HEK293 (cell line): ENCODE measurements around the gene LIMCH1.
A peak's percentile ranks its signal among the peaks of the same experiment; 100 is the strongest.

Experiments
- CTCF ChIA-PET: fragments of 350-600 bp; formaldehyde crosslinking; extraction: SDS; loops from one replicate; lab custom pipeline; 2021; ENCODE audit warnings: antibody characterized with exemption; lab: Yijun Ruan, JAX
- POLR2A ChIA-PET: fragments of 300-600 bp; formaldehyde crosslinking; extraction: SDS; loops from one replicate; lab custom pipeline; 2020; ENCODE audit warnings: antibody characterized with exemption, inconsistent platforms; lab: Yijun Ruan, JAX
- H3K27ac ChIP-seq: fragments of 200-500 bp; sonication (Bioruptor generic); 2 replicates; pipeline ENCODE4 v1.5.1; 2014; ENCODE audit warnings: low read depth, low read length, control low read depth, inconsistent platforms; ENCODE audit errors: extremely low read depth
- H3K36me3 ChIP-seq, 2 experiments: fragments of 200-500 bp in 1 of 2; sonication (Bioruptor generic) in 1 of 2; 1 replicate in 1 of 2; 2 replicates in 1 of 2; pipeline ENCODE4 v1.5.1; 2014 to 2017; ENCODE audit warnings: inconsistent platforms in 2 of 2, low read length in 2 of 2; ENCODE audit not compliant: control insufficient read depth in 2 of 2, insufficient read depth in 1 of 2
- H3K4me1 ChIP-seq: fragments of 200-500 bp; sonication (Bioruptor generic); 2 replicates; pipeline ENCODE4 v1.5.1; 2014; ENCODE audit warnings: mild to moderate bottlenecking, low read length, inconsistent platforms; ENCODE audit not compliant: control insufficient read depth, insufficient read depth
- H3K4me3 ChIP-seq: 2 replicates; pipeline ENCODE4 v1.5.1; 2011; ENCODE audit warnings: low read depth, mild to moderate bottlenecking, control low read depth, low read length, moderate library complexity
- H3K9me3 ChIP-seq: fragments of 200-500 bp; sonication (Bioruptor generic); 2 replicates; pipeline ENCODE4 v1.5.1; 2014; ENCODE audit warnings: low read depth, low read length, inconsistent platforms; ENCODE audit not compliant: control insufficient read depth, insufficient read depth
- PRDM1 ChIP-seq: fragments of 450-650 bp; formaldehyde crosslinking; IDR thresholded peaks from 2 replicates; pipeline ENCODE4; 2016; ENCODE audit warnings: missing biosample characterization, missing genetic modification characterization
- RBAK ChIP-seq: fragments of 450-650 bp; formaldehyde crosslinking; IDR thresholded peaks from 2 replicates; pipeline ENCODE4 v1.5.1; 2016; ENCODE audit warnings: missing biosample characterization, missing genetic modification characterization
- SALL2 ChIP-seq: fragments of 450-650 bp; formaldehyde crosslinking; IDR thresholded peaks from 2 replicates; pipeline ENCODE4 v1.5.0; 2017; ENCODE audit warnings: missing biosample characterization, mild to moderate bottlenecking, missing genetic modification characterization, borderline replicate concordance
- SCRT2 ChIP-seq: fragments of 450-650 bp; formaldehyde crosslinking; IDR thresholded peaks from 2 replicates; pipeline ENCODE4 v1.5.1; 2016; ENCODE audit warnings: missing biosample characterization, missing genetic modification characterization
- SP3 ChIP-seq: fragments of 450-650 bp; formaldehyde crosslinking; IDR thresholded peaks from 2 replicates; pipeline ENCODE4 v1.5.1; 2016; ENCODE audit warnings: missing biosample characterization, missing genetic modification characterization
- TRIM28 ChIP-seq: IDR thresholded peaks from 2 replicates; pipeline ENCODE4 v1.6.1; 2011; ENCODE audit warnings: low read length, control low read depth, borderline replicate concordance
- ZBTB17 ChIP-seq: fragments of 450-650 bp; formaldehyde crosslinking; IDR thresholded peaks from 2 replicates; pipeline ENCODE4 v1.5.1; 2016; ENCODE audit warnings: missing biosample characterization, missing genetic modification characterization
- ZBTB8A ChIP-seq: fragments of 450-650 bp; formaldehyde crosslinking; IDR thresholded peaks from 2 replicates; pipeline ENCODE4 v1.5.1; 2016; ENCODE audit warnings: missing biosample characterization, missing genetic modification characterization
- ZFP3 ChIP-seq: fragments of 450-650 bp; formaldehyde crosslinking; IDR thresholded peaks from 2 replicates; pipeline ENCODE4 v1.5.1; 2016; ENCODE audit warnings: low read depth, missing biosample characterization, missing genetic modification characterization
- ZNF157 ChIP-seq: fragments of 450-650 bp; formaldehyde crosslinking; IDR thresholded peaks from 2 replicates; pipeline ENCODE4 v1.5.1; 2016; ENCODE audit warnings: missing biosample characterization, missing genetic modification characterization
- ZNF169 ChIP-seq: fragments of 450-650 bp; formaldehyde crosslinking; IDR thresholded peaks from 2 replicates; pipeline ENCODE4 v1.5.1; 2016; ENCODE audit warnings: missing biosample characterization, missing genetic modification characterization
- ZNF223 ChIP-seq: fragments of 450-650 bp; formaldehyde crosslinking; IDR thresholded peaks from 2 replicates; pipeline ENCODE4 v1.5.1; 2016; ENCODE audit warnings: missing biosample characterization, missing genetic modification characterization
- ZNF426 ChIP-seq: fragments of 450-650 bp; formaldehyde crosslinking; IDR thresholded peaks from 2 replicates; pipeline ENCODE4 v1.5.1; 2017; ENCODE audit warnings: missing biosample characterization, missing genetic modification characterization, mild to moderate bottlenecking, inconsistent platforms, moderate library complexity
- ZNF48 ChIP-seq: fragments of 450-650 bp; formaldehyde crosslinking; IDR thresholded peaks from 2 replicates; pipeline ENCODE4 v1.5.1; 2016; ENCODE audit warnings: missing biosample characterization, missing genetic modification characterization
- ZNF529 ChIP-seq: fragments of 450-650 bp; formaldehyde crosslinking; IDR thresholded peaks from 2 replicates; pipeline ENCODE4 v1.5.1; 2017; ENCODE audit warnings: missing genetic modification characterization, missing biosample characterization; ENCODE audit not compliant: insufficient replicate concordance
- ZNF530 ChIP-seq: fragments of 450-650 bp; formaldehyde crosslinking; IDR thresholded peaks from 2 replicates; pipeline ENCODE4 v1.5.1; 2016; ENCODE audit warnings: low read depth, missing biosample characterization, missing genetic modification characterization
- ZNF664 ChIP-seq: fragments of 450-650 bp; formaldehyde crosslinking; IDR thresholded peaks from 2 replicates; pipeline ENCODE4 v1.5.1; 2016; ENCODE audit warnings: missing biosample characterization, missing genetic modification characterization
- ZNF777 ChIP-seq: fragments of 450-650 bp; formaldehyde crosslinking; IDR thresholded peaks from 2 replicates; pipeline ENCODE4 v1.5.1; 2017; ENCODE audit warnings: missing biosample characterization, missing genetic modification characterization, borderline replicate concordance
- ZNF785 ChIP-seq: fragments of 450-650 bp; formaldehyde crosslinking; IDR thresholded peaks from 2 replicates; pipeline ENCODE4 v1.5.1; 2016; ENCODE audit warnings: missing biosample characterization, missing genetic modification characterization
- TF ChIP-seq, protein P1 (sequence below): fragments of 450-650 bp; formaldehyde crosslinking; IDR thresholded peaks from 2 replicates; pipeline ENCODE4 v1.5.1; 2017; ENCODE audit warnings: missing biosample characterization, missing genetic modification characterization
- TF ChIP-seq, protein P2 (sequence below): fragments of 450-650 bp; formaldehyde crosslinking; conservative IDR thresholded peaks from 2 replicates; pipeline ENCODE4 v1.5.1; 2016; ENCODE audit warnings: low read depth, missing biosample characterization, missing genetic modification characterization
- TF ChIP-seq, protein P3 (sequence below): fragments of 450-650 bp; formaldehyde crosslinking; IDR thresholded peaks from 2 replicates; pipeline ENCODE4 v1.5.1; 2016; ENCODE audit warnings: missing biosample characterization, missing genetic modification characterization
- TF ChIP-seq, protein P4 (sequence below): fragments of 450-650 bp; formaldehyde crosslinking; IDR thresholded peaks from 2 replicates; pipeline ENCODE4 v1.5.1; 2016; ENCODE audit warnings: missing biosample characterization, missing genetic modification characterization
- TF ChIP-seq, protein P5 (sequence below): fragments of 450-650 bp; formaldehyde crosslinking; IDR thresholded peaks from 2 replicates; pipeline ENCODE4 v1.5.1; 2016; ENCODE audit warnings: missing biosample characterization, missing genetic modification characterization
- TF ChIP-seq, protein P6 (sequence below): fragments of 450-650 bp; formaldehyde crosslinking; IDR thresholded peaks from 2 replicates; pipeline ENCODE4 v1.5.1; 2016; ENCODE audit warnings: missing biosample characterization, missing genetic modification characterization

The LIMCH1 gene

DNA sequence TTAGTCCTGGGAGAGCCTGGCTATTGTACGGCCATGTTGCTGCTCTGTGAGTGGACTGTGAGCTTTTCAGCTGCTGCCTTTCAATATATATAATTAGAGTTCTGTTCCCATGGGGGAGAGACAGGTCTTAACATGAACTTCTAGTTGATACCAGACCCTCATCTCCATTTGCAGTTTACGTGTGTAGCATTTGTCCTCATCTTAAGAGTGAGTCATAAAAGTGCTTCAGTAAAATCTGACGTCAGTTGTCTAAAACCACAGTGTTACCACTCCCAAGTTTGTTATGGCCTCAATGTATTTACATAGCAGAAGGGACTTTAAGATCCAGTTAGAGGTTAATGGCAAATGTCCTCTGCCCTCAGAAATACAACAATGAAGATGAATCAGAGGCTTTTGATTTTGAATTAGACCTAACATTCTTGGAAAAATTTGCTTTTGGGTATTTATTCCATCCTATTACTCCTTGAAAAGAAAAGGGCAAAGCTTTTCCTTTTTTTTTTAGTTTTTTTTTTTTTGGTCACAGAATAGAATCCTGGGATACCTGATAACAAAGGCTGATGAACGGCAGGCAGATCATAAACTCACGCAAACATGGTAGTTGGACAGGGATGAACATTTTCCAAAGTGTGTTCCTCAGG is 172.0 kb downstream of the LIMCH1 start:
- no peak overlapping the region for H3K27ac ChIP-seq
- POLR2A ChIA-PET = no interaction called here
- TF ChIP-seq ZFP3 (tag by site-specific recombination) (no peak), ZNF530 (no peak), SCRT2 (no peak), RBAK (no peak), ZNF785 (tag by site-specific recombination) (no peak), ZNF48 (tag by site-specific recombination) (no peak), ZNF664 (tag by site-specific recombination) (0 out of 2 replicates have a peak, but pooled peaks have one; percentile 7), ZNF223 (tag by site-specific recombination) (no peak), ZNF426 (tag by site-specific recombination) (no peak), PRDM1 (no peak), ZNF777 (tag by site-specific recombination) (no peak), TRIM28 (peak; percentile 95; the same call in 1 of the 2 replicates), ZNF529 (tag by site-specific recombination) (no peak), SALL2 (no peak), ZBTB17 (tag by site-specific recombination) (peak; percentile 61; the same call in 1 of the 2 replicates), ZNF157 (no peak), ZNF169 (tag by site-specific recombination) (no peak), ZBTB8A (tag by site-specific recombination) (no peak), SP3 (tag by site-specific recombination) (no peak)
- TF ChIP-seq, protein P1, sequence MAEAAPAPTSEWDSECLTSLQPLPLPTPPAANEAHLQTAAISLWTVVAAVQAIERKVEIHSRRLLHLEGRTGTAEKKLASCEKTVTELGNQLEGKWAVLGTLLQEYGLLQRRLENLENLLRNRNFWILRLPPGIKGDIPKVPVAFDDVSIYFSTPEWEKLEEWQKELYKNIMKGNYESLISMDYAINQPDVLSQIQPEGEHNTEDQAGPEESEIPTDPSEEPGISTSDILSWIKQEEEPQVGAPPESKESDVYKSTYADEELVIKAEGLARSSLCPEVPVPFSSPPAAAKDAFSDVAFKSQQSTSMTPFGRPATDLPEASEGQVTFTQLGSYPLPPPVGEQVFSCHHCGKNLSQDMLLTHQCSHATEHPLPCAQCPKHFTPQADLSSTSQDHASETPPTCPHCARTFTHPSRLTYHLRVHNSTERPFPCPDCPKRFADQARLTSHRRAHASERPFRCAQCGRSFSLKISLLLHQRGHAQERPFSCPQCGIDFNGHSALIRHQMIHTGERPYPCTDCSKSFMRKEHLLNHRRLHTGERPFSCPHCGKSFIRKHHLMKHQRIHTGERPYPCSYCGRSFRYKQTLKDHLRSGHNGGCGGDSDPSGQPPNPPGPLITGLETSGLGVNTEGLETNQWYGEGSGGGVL (tag by site-specific recombination) = no peak
- TF ChIP-seq, protein P2, sequence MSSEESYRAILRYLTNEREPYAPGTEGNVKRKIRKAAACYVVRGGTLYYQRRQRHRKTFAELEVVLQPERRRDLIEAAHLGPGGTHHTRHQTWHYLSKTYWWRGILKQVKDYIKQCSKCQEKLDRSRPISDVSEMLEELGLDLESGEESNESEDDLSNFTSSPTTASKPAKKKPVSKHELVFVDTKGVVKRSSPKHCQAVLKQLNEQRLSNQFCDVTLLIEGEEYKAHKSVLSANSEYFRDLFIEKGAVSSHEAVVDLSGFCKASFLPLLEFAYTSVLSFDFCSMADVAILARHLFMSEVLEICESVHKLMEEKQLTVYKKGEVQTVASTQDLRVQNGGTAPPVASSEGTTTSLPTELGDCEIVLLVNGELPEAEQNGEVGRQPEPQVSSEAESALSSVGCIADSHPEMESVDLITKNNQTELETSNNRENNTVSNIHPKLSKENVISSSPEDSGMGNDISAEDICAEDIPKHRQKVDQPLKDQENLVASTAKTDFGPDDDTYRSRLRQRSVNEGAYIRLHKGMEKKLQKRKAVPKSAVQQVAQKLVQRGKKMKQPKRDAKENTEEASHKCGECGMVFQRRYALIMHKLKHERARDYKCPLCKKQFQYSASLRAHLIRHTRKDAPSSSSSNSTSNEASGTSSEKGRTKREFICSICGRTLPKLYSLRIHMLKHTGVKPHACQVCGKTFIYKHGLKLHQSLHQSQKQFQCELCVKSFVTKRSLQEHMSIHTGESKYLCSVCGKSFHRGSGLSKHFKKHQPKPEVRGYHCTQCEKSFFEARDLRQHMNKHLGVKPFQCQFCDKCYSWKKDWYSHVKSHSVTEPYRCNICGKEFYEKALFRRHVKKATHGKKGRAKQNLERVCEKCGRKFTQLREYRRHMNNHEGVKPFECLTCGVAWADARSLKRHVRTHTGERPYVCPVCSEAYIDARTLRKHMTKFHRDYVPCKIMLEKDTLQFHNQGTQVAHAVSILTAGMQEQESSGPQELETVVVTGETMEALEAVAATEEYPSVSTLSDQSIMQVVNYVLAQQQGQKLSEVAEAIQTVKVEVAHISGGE (tag by site-specific recombination) = no peak
- TF ChIP-seq, protein P3, sequence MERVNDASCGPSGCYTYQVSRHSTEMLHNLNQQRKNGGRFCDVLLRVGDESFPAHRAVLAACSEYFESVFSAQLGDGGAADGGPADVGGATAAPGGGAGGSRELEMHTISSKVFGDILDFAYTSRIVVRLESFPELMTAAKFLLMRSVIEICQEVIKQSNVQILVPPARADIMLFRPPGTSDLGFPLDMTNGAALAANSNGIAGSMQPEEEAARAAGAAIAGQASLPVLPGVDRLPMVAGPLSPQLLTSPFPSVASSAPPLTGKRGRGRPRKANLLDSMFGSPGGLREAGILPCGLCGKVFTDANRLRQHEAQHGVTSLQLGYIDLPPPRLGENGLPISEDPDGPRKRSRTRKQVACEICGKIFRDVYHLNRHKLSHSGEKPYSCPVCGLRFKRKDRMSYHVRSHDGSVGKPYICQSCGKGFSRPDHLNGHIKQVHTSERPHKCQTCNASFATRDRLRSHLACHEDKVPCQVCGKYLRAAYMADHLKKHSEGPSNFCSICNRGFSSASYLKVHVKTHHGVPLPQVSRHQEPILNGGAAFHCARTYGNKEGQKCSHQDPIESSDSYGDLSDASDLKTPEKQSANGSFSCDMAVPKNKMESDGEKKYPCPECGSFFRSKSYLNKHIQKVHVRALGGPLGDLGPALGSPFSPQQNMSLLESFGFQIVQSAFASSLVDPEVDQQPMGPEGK (tag by site-specific recombination) = peak; percentile 37; the same call in 1 of the 2 replicates
- TF ChIP-seq, protein P4, sequence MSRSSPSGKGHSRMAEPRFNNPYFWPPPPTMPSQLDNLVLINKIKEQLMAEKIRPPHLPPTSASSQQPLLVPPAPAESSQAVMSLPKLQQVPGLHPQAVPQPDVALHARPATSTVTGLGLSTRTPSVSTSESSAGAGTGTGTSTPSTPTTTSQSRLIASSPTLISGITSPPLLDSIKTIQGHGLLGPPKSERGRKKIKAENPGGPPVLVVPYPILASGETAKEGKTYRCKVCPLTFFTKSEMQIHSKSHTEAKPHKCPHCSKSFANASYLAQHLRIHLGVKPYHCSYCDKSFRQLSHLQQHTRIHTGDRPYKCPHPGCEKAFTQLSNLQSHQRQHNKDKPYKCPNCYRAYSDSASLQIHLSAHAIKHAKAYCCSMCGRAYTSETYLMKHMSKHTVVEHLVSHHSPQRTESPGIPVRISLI (tag by site-specific recombination) = peak; percentile 90
- TF ChIP-seq, protein P5, sequence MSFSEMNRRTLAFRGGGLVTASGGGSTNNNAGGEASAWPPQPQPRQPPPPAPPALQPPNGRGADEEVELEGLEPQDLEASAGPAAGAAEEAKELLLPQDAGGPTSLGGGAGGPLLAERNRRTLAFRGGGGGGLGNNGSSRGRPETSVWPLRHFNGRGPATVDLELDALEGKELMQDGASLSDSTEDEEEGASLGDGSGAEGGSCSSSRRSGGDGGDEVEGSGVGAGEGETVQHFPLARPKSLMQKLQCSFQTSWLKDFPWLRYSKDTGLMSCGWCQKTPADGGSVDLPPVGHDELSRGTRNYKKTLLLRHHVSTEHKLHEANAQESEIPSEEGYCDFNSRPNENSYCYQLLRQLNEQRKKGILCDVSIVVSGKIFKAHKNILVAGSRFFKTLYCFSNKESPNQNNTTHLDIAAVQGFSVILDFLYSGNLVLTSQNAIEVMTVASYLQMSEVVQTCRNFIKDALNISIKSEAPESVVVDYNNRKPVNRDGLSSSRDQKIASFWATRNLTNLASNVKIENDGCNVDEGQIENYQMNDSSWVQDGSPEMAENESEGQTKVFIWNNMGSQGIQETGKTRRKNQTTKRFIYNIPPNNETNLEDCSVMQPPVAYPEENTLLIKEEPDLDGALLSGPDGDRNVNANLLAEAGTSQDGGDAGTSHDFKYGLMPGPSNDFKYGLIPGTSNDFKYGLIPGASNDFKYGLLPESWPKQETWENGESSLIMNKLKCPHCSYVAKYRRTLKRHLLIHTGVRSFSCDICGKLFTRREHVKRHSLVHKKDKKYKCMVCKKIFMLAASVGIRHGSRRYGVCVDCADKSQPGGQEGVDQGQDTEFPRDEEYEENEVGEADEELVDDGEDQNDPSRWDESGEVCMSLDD (tag by site-specific recombination) = no peak
- TF ChIP-seq, protein P6, sequence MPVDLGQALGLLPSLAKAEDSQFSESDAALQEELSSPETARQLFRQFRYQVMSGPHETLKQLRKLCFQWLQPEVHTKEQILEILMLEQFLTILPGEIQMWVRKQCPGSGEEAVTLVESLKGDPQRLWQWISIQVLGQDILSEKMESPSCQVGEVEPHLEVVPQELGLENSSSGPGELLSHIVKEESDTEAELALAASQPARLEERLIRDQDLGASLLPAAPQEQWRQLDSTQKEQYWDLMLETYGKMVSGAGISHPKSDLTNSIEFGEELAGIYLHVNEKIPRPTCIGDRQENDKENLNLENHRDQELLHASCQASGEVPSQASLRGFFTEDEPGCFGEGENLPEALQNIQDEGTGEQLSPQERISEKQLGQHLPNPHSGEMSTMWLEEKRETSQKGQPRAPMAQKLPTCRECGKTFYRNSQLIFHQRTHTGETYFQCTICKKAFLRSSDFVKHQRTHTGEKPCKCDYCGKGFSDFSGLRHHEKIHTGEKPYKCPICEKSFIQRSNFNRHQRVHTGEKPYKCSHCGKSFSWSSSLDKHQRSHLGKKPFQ (tag by site-specific recombination) = no peak

More for the DNA sequence above, 172.0 kb downstream of the LIMCH1 start:
- CTCF ChIA-PET = interaction anchor here (1.6 to 1.7 kb wide), 2 partner anchors 17 to 178 kb away, joined by 3 to 4 read pairs; no protein-coding TSS in a partner anchor
- H3K4me1 ChIP-seq = no peaks in the 10 kb centered on the region; the same call in 1 of the 2 replicates
- no peaks in the 10 kb centered on the region for H3K36me3 ChIP-seq
- H3K9me3 ChIP-seq = no peaks in the 10 kb centered on the region
- no peak overlapping the region for H3K4me3 ChIP-seq
